ENCODE results near the gene ZNF521. TPM values are rescaled to one million over a fixed set of nuclear protein-coding genes. Genes with fewer than 3 reads are reported as not detected.

Gene ZNF521
- total RNA-seq, 1 donor from 2014 or later: 2.0 TPM

DNA sequence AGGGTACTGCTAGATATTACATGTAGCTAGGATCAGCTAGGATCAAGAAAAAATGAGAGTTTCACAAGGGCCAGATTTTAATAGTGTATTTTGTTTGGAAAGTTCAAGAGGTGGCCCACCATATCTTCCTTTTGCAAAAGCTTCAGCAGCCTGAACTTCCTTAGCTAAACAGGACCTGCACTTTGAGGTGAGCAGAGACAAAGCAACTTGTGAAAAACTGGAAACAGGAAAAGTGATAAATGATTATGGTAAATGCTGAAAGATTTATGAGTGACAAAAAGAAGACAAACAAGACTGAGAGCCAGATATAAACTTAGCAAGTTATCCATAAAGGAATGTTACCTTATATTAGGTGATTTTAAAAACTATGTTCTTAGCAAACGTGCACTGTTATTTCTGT is 123.6 kb downstream of the ZNF521 start:
- TF ChIP-seq, protein P1, sequence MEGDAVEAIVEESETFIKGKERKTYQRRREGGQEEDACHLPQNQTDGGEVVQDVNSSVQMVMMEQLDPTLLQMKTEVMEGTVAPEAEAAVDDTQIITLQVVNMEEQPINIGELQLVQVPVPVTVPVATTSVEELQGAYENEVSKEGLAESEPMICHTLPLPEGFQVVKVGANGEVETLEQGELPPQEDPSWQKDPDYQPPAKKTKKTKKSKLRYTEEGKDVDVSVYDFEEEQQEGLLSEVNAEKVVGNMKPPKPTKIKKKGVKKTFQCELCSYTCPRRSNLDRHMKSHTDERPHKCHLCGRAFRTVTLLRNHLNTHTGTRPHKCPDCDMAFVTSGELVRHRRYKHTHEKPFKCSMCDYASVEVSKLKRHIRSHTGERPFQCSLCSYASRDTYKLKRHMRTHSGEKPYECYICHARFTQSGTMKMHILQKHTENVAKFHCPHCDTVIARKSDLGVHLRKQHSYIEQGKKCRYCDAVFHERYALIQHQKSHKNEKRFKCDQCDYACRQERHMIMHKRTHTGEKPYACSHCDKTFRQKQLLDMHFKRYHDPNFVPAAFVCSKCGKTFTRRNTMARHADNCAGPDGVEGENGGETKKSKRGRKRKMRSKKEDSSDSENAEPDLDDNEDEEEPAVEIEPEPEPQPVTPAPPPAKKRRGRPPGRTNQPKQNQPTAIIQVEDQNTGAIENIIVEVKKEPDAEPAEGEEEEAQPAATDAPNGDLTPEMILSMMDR (conservative IDR thresholded peaks at IDR 0.05; ENCODE audit: low read depth, low read length): no peak
- no peak overlapping the region for H3K4me3 ChIP-seq (ENCODE audit: low read depth, low read length)
- DNase-seq (ENCODE audit: low read depth): no peak

DNA sequence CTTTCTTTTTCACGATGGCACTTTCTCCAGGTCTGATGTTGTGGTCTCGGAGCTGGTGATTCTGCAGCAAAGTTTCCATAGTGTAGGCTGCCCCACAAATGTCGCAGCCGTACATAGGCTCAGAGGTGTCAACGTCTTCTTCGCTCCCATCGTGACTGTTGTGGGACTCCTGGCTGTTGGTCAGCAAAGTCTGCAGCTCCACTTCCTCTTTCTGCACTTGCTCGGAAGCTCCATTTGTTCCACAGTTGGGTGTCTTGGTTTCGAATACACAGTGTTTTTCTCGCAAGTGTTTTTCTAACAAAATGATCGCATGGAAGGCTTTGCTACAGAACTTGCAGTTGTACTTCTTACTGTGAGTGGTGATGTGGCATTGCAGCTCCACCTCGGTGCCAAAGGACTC is 126.8 kb downstream of the ZNF521 start:
- TF ChIP-seq, protein P1 (conservative IDR thresholded peaks at IDR 0.05; ENCODE audit: low read depth, low read length): no peak
- H3K4me3 ChIP-seq (ENCODE audit: low read depth, low read length): no peak overlapping the region
- no peak for DNase-seq (ENCODE audit: low read depth)

- DNase-seq (ENCODE audit: low read depth): no peak
- TF ChIP-seq, protein P1 (conservative IDR thresholded peaks at IDR 0.05; ENCODE audit: low read depth, low read length): no peak
- no peak overlapping the region for H3K4me3 ChIP-seq (ENCODE audit: low read depth, low read length)
These were observed 127.8 kb downstream of the ZNF521 start for GRCh38 chr18:25223899-25224886.

DNA sequence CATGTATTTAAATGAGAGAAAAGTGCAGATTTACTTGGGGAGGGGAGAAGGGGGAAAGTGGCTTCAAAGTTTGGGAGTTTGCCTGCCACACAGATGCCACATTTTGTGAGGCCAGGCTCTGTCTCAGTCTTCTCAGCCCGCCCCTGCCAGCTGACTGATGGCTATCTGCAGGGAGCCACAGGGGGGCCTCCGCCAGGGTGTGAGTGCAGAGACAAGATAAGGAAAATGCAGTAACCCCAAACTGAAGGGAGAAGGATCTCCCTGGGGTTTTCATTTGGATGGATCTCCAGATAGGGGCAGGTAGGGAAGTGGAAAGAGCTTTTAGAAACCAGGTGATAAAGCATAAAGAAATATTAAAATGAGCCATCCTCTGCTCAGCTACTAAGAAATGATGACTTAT is 128.8 kb downstream of the ZNF521 start:
- H3K4me3 ChIP-seq (ENCODE audit: low read depth, low read length): no peak overlapping the region
- TF ChIP-seq, protein P1 (conservative IDR thresholded peaks at IDR 0.05; ENCODE audit: low read depth, low read length): no peak

DNA sequence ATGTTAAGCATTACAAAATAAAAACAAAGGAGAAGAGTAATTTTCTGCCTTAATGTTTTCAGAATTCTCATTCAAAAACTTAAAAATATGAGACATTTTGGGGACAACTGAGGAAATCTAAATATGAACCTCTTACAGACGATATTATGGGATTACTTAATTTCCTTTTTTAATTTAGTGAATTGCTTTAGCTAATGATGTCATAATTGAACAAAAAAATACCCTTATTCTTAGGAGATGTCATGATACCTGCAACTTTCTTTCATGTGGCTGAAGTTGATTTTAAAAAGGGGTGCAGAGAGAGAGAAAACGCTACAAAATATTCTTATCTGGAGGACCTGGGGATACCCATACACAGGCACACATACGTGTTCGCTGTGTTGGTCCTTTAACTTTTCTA is 129.3 kb downstream of the ZNF521 start:
- no peak overlapping the region for H3K4me3 ChIP-seq (ENCODE audit: low read depth, low read length)
- TF ChIP-seq, protein P1 (conservative IDR thresholded peaks at IDR 0.05; ENCODE audit: low read depth, low read length): no peak
- no peak for DNase-seq (ENCODE audit: low read depth)

More for the DNA sequence above, 128.8 kb downstream of the ZNF521 start:
- DNase-seq (ENCODE audit: low read depth): no peak

- TF ChIP-seq, protein P1 (conservative IDR thresholded peaks at IDR 0.05; ENCODE audit: low read depth, low read length): no peak
- no peak overlapping the region for H3K4me3 ChIP-seq (ENCODE audit: low read depth, low read length)
- no peak for DNase-seq (ENCODE audit: low read depth)
These were observed 141.3 kb downstream of the ZNF521 start for GRCh38 chr18:25210622-25211021.

Measured in epithelial cell of proximal tubule (primary cell).